K562 (cell line): ENCODE measurements around the gene POU1F1. TPM values are rescaled to one million over a fixed set of nuclear protein-coding genes. Genes with fewer than 3 reads are reported as not detected.

ENCODE experiments used
- C11orf30 ChIP-seq: fragments of 450-650 bp; IDR thresholded peaks from 2 replicates; pipeline ENCODE4 v1.6.1; 2016; ENCODE audit warnings: low read depth, mild to moderate bottlenecking
- CREB1 ChIP-seq, 2 experiments: sonication (generic) in 1 of 2; formaldehyde crosslinking in 1 of 2; IDR thresholded peaks; 2 replicates each; pipeline versions ENCODE4 v1.6.1 to v1.8.0; 2012 to 2022; ENCODE audit warnings: inconsistent platforms in 1 of 2, mild to moderate bottlenecking in 1 of 2, missing genetic modification reagents in 1 of 2, moderate library complexity in 1 of 2
- DMBX1 ChIP-seq: fragments of 250-450 bp; sonication (Bioruptor Pico); IDR thresholded peaks from 2 replicates; pipeline ENCODE4 v1.8.0; 2022; ENCODE audit warnings: inconsistent platforms, mild to moderate bottlenecking, moderate library complexity, borderline replicate concordance
- ELF4 ChIP-seq: fragments of 450-650 bp; formaldehyde crosslinking; IDR thresholded peaks from 2 replicates; pipeline ENCODE4 v1.4.0; 2022; ENCODE audit warnings: missing genetic modification characterization
- ETV1 ChIP-seq: fragments of 450-650 bp; conservative IDR thresholded peaks from 2 replicates; pipeline ENCODE4 v1.6.1; 2016; ENCODE audit warnings: missing genetic modification characterization, control low read depth, low read depth, missing compliant biosample characterization
- KLF13 ChIP-seq: fragments of 450-650 bp; IDR thresholded peaks from 2 replicates; pipeline ENCODE4 v1.6.1; 2016; ENCODE audit warnings: missing genetic modification characterization, low read depth, mild to moderate bottlenecking, missing compliant biosample characterization, moderate library complexity, borderline replicate concordance
- MCM5 ChIP-seq: fragments of 450-650 bp; IDR thresholded peaks from 2 replicates; pipeline ENCODE4 v1.6.1; 2016; ENCODE audit warnings: low read depth
- POLR2G ChIP-seq: fragments of 200-400 bp; formaldehyde crosslinking; IDR thresholded peaks from 2 replicates; pipeline ENCODE4 v1.6.1; 2017; ENCODE audit warnings: low read depth, mild to moderate bottlenecking, antibody characterized with exemption, low read length, moderate library complexity
- TCF7L2 ChIP-seq: fragments of 150-350 bp; IDR thresholded peaks from 2 replicates; pipeline ENCODE4 v1.6.1; 2016; ENCODE audit warnings: low read depth, mild to moderate bottlenecking, low read length, moderate library complexity
- ZFX ChIP-seq: sonication (generic); formaldehyde crosslinking; IDR thresholded peaks from 2 replicates; pipeline ENCODE4 v1.8.0; 2022; ENCODE audit warnings: mild to moderate bottlenecking, missing genetic modification reagents, moderate library complexity
- ZNF347 ChIP-seq: fragments of 450-650 bp; formaldehyde crosslinking; IDR thresholded peaks from 2 replicates; pipeline ENCODE4 v1.4.0; 2020; ENCODE audit warnings: low read depth, mild to moderate bottlenecking, moderate library complexity
- ZNF717 ChIP-seq: fragments of 250-450 bp; sonication (Bioruptor Pico); IDR thresholded peaks from 2 replicates; pipeline ENCODE4 v1.5.0; 2021
- polyA plus RNA-seq, 8 experiments: library from polyadenylated mRNA; depleted of rRNA in 4 of 8; stranded (reverse) in 5 of 8; unstranded in 3 of 8; fragments of >200 nt; fragmentation: Nextera tagmentation in 2 of 8; fragmentation: Illumina TruSeq in 1 of 8; extraction: Ambion mirVana in 2 of 8; extraction: Trizol in 1 of 8; gene quantifications; 2 replicates each; pipeline versions ENCODE4 v1.2.1 to v1.2.3, GENCODE V29; 2011 to 2014; ENCODE audit warnings: inconsistent platforms in 1 of 8, missing spikeins in 1 of 8
- total RNA-seq, 7 experiments: library from RNA; depleted of rRNA in 6 of 7; stranded (reverse); fragments of >200 nt in 6 of 7; fragmentation: Illumina TruSeq in 2 of 7; extraction: Trizol in 2 of 7; gene quantifications; 2 replicates each; pipeline versions ENCODE4 v1.2.1 to v1.2.3, GENCODE V29; 2011 to 2021; ENCODE audit warnings: low replicate concordance in 1 of 7
- TF ChIP-seq, protein P1 (sequence below): fragments of 450-650 bp; formaldehyde crosslinking; IDR thresholded peaks from 2 replicates; pipeline ENCODE4 v1.4.0; 2022; ENCODE audit warnings: mild to moderate bottlenecking, moderate library complexity
- TF ChIP-seq, protein P2 (sequence below): fragments of 250-450 bp; sonication (Bioruptor Pico); IDR thresholded peaks from 2 replicates; pipeline ENCODE4 v1.5.0; 2021; ENCODE audit warnings: mild to moderate bottlenecking, borderline replicate concordance
- TF ChIP-seq, protein P3 (sequence below): sonication (generic); formaldehyde crosslinking; IDR thresholded peaks from 2 replicates; pipeline ENCODE4 v1.8.1; 2023; ENCODE audit warnings: missing genetic modification reagents, mild to moderate bottlenecking, borderline replicate concordance
- TF ChIP-seq, protein P4 (sequence below): fragments of 250-450 bp; sonication (Bioruptor Pico); IDR thresholded peaks from 2 replicates; pipeline ENCODE4 v1.4.0; 2020; ENCODE audit warnings: borderline replicate concordance
- TF ChIP-seq, protein P5 (sequence below): fragments of 250-450 bp; sonication (Bioruptor Pico); IDR thresholded peaks from 2 replicates; pipeline ENCODE4 v1.9.0; 2021; ENCODE audit warnings: mild to moderate bottlenecking

Gene POU1F1
- total and polyA plus RNA-seq, 9 of the 15 experiments (the other 6 are each of a cell fraction or from before 2014, with no cell fraction given), result not detected

DNA sequence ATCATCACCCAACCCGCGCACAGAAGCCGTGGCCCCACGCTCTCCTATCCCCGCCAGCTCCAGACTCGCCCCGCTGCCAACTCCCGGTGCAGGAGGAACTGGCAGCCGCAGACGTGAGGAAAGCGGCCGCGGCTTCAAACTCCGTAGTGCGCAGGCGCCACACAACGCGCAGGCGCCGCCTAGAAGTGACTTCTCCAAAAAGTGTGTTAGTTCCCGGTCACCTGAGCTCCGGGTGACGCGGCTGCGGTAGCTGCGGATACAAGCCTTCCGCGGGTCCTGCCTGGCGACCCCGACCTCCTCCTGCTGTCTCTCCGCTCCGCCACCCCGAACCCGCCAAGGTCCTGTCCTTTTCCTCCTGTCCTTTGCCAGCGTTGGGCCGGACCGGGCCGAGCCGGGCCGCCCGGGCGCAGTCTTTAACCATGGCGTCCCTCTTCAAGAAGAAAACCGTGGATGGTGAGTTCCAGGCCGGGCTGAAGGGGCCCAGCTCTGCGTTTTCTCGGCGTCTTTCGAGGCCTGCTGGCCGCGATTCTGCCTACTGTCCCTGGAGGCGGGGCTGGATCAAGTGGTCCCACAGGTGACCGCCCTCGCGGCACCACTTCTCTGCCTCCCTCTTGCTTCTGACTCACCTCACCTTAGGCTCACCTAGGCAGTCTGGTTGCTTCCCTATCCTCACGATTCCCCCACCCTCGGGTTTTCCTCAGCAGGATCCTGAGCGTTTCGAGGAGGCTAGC is 49.1 kb downstream of the POU1F1 start, which contains the start of gene CHMP2B (continued):
- no peak for TF ChIP-seq ELF4 (CRISPR knock-in tag)
- peak; percentile 87 for TF ChIP-seq POLR2G
- no peak for TF ChIP-seq KLF13 (tag)
- TF ChIP-seq, protein P1, sequence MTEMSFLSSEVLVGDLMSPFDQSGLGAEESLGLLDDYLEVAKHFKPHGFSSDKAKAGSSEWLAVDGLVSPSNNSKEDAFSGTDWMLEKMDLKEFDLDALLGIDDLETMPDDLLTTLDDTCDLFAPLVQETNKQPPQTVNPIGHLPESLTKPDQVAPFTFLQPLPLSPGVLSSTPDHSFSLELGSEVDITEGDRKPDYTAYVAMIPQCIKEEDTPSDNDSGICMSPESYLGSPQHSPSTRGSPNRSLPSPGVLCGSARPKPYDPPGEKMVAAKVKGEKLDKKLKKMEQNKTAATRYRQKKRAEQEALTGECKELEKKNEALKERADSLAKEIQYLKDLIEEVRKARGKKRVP, result no peak
- TF ChIP-seq CREB1 (IDR thresholded peaks at IDR 0.05), result peak; percentile 51; the same call in 1 of the 2 replicates
- 0 out of 2 replicates have a peak, but pooled peaks have one; percentile 27 for TF ChIP-seq CREB1 (CRISPR knock-in tag; IDR thresholded peaks at IDR 0.05)
- TF ChIP-seq, protein P2, sequence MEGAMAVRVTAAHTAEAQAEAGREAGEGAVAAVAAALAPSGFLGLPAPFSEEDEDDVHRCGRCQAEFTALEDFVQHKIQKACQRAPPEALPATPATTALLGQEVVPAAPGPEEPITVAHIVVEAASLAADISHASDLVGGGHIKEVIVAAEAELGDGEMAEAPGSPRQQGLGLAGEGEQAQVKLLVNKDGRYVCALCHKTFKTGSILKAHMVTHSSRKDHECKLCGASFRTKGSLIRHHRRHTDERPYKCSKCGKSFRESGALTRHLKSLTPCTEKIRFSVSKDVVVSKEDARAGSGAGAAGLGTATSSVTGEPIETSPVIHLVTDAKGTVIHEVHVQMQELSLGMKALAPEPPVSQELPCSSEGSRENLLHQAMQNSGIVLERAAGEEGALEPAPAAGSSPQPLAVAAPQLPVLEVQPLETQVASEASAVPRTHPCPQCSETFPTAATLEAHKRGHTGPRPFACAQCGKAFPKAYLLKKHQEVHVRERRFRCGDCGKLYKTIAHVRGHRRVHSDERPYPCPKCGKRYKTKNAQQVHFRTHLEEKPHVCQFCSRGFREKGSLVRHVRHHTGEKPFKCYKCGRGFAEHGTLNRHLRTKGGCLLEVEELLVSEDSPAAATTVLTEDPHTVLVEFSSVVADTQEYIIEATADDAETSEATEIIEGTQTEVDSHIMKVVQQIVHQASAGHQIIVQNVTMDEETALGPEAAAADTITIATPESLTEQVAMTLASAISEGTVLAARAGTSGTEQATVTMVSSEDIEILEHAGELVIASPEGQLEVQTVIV (CRISPR knock-in tag), result no peak
- no peak for TF ChIP-seq TCF7L2
- TF ChIP-seq ZNF347 (CRISPR knock-in tag), result no peak
- TF ChIP-seq, protein P3, sequence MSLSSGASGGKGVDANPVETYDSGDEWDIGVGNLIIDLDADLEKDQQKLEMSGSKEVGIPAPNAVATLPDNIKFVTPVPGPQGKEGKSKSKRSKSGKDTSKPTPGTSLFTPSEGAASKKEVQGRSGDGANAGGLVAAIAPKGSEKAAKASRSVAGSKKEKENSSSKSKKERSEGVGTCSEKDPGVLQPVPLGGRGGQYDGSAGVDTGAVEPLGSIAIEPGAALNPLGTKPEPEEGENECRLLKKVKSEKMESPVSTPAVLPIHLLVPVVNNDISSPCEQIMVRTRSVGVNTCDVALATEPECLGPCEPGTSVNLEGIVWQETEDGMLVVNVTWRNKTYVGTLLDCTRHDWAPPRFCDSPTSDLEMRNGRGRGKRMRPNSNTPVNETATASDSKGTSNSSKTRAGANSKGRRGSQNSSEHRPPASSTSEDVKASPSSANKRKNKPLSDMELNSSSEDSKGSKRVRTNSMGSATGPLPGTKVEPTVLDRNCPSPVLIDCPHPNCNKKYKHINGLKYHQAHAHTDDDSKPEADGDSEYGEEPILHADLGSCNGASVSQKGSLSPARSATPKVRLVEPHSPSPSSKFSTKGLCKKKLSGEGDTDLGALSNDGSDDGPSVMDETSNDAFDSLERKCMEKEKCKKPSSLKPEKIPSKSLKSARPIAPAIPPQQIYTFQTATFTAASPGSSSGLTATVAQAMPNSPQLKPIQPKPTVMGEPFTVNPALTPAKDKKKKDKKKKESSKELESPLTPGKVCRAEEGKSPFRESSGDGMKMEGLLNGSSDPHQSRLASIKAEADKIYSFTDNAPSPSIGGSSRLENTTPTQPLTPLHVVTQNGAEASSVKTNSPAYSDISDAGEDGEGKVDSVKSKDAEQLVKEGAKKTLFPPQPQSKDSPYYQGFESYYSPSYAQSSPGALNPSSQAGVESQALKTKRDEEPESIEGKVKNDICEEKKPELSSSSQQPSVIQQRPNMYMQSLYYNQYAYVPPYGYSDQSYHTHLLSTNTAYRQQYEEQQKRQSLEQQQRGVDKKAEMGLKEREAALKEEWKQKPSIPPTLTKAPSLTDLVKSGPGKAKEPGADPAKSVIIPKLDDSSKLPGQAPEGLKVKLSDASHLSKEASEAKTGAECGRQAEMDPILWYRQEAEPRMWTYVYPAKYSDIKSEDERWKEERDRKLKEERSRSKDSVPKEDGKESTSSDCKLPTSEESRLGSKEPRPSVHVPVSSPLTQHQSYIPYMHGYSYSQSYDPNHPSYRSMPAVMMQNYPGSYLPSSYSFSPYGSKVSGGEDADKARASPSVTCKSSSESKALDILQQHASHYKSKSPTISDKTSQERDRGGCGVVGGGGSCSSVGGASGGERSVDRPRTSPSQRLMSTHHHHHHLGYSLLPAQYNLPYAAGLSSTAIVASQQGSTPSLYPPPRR (CRISPR knock-in tag), result no peak
- TF ChIP-seq ZNF717 (CRISPR knock-in tag), result no peak
- no peak for TF ChIP-seq C11orf30
- peak; percentile 74 for TF ChIP-seq ZFX (CRISPR knock-in tag)
- TF ChIP-seq, protein P4, sequence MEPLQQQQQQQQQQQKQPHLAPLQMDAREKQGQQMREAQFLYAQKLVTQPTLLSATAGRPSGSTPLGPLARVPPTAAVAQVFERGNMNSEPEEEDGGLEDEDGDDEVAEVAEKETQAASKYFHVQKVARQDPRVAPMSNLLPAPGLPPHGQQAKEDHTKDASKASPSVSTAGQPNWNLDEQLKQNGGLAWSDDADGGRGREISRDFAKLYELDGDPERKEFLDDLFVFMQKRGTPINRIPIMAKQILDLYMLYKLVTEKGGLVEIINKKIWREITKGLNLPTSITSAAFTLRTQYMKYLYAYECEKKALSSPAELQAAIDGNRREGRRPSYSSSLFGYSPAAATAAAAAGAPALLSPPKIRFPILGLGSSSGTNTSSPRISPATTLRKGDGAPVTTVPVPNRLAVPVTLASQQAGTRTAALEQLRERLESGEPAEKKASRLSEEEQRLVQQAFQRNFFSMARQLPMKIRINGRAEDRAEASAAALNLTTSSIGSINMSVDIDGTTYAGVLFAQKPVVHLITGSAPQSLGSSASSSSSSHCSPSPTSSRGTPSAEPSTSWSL (CRISPR knock-in tag), result no peak
- no peak for TF ChIP-seq ETV1
- TF ChIP-seq DMBX1, result no peak
- no peak for TF ChIP-seq MCM5
- TF ChIP-seq, protein P5, sequence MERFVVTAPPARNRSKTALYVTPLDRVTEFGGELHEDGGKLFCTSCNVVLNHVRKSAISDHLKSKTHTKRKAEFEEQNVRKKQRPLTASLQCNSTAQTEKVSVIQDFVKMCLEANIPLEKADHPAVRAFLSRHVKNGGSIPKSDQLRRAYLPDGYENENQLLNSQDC, result no peak
